ENCODE data around the gene TEX19.
"Not testable (repeated sequence)": the region's sequence is repeated elsewhere in the genome, so short reads cannot be mapped to it uniquely, and the experiment has no call there.

Gene TEX19

DNA sequence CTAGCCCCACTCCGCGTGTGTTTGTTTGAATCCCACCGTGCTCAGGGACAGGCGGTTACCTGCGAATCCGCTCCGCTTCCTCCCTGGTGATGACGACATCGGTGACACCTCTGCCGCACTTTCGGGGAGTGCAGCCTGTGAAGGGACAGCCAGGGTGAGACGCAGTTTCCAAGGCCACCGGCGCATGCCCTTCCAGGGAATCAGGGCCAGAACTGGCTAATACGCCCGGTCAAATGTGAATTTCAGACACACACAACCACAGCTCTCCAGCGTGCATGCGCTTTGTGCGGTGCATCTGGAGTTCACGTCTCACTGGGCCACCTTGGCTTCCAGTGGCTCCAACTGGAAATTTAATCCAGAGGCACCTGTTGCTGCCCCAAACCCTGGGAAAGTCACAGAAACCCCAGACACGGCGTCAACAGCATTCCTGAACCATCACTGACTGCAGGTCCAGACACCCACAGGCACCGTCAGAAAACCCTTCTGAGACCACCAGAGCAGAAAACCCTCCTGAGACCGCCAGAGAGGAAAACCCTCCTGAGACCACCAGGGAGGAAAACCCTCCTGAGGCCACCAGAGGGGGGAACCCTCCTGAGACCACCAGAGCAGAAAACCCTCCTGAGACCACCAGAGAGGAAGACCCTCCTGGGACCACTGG lies 52.5 kb downstream of the TEX19 start:
- DNase-seq (ENCODE audit: low read depth): no peak

DNA sequence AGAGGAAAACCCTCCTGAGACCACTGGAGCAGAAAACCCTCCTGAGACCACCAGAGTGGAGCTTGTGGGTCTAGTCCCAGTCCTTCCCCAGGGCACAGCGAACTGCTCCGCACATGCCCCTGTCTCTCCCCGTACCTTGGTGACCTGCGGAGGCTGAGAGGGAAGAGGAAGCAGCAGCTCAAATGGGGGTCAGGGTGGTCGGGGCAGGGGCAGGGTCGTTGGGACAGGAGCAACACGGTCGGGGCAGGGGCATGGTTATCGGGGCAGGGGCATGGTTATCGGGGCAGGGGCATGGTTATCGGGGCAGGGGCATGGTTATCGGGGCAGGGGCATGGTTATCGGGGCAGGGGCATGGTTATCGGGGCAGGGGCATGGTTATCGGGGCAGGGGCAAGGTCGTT lies 53.0 kb downstream of the TEX19 start:
- DNase-seq (ENCODE audit: low read depth): not testable (repeated sequence)

DNA sequence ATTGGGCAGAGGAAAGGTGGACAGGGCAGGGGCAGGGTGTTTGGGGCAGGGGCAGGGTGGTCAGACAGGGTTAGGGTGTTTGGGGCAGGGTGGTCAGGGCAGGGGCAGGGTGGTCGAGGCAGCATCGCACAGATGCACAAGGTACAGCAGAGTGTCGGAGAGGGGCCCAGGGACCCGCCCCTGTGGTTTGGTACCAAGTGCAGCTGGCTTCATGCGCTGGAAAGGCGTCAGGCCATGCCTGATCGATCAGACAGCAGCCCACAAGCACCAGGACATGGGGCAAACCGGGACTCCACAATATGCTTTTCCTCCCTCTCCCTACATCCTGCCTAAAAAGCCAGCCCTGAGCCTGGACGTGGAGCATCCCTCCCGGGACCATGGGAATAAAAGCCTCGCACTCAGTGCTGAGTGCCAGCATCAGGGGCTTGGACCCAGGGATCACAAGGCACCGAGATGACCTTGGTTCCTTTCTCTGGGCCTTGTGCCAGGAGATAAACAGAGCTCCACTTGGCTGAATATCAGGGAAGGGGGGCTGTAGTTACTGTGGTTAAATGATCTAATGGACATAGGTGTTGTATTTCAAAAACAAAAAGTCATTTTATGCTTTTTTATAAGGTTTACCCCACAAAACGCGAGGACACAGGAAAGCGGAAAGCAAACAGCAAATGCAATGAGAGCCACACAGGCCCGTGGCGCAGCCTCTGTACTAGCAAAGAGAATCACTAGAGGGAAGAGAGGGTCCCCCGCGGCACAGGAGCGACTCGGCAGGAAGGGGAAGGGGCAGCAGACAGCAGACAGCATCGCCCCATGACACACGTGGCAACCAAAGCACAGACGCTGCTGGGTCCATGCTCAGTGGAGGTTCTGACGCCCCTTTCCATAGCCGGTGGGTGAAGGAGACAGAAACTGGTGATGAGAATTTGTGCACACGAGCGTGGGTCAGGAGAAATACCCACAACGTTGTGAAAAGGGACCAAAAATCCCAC lies 53.8 kb downstream of the TEX19 start:
- DNase-seq (ENCODE audit: low read depth): no peak
